Adrenal gland (tissue), 12 donors: ENCODE measurements around the gene FCRL4. TPM values are rescaled to one million over a fixed set of nuclear protein-coding genes. Genes with fewer than 3 reads are reported as not detected.

Source experiments
- DNase-seq, 7 donors: peaks; one replicate each; pipeline ENCODE4 v3.0.0-alpha.2; 2019 to 2020
- H3K27ac ChIP-seq, 5 donors: fragments of 200-600 bp; sonication (generic) in 4 of 5; 1 replicate in 3 of 5; 2 replicates in 2 of 5; pipeline versions ENCODE4 v1.5.1 to v1.8.0; 2016 to 2020; ENCODE audit warnings: mild to moderate bottlenecking in 1 of 5
- H3K27me3 ChIP-seq: fragments of 200-600 bp; 2 replicates; pipeline ENCODE4 v1.8.0; 2021
- H3K36me3 ChIP-seq, 2 donors: fragments of 200-600 bp; replicated peaks in 1 of 2; 1 replicate in 1 of 2; 2 replicates in 1 of 2; pipeline versions ENCODE4 v1.5.1 to v1.8.0; 2018 to 2022
- H3K4me1 ChIP-seq, 2 donors: fragments of 200-600 bp; replicated peaks in 1 of 2; 1 replicate in 1 of 2; 2 replicates in 1 of 2; pipeline versions ENCODE4 v1.5.1 to v1.8.0; 2018 to 2021
- H3K4me3 ChIP-seq, 4 donors: fragments of 200-600 bp; sonication (generic) in 3 of 4; one replicate each; pipeline ENCODE4 v1.5.1; 2016 to 2018
- H3K9me3 ChIP-seq, 3 donors: fragments of 200-600 bp; sonication (generic) in 1 of 3; replicated peaks in 1 of 3; 1 replicate in 2 of 3; 2 replicates in 1 of 3; pipeline versions ENCODE4 v1.5.1 to v1.8.0; 2016 to 2021
- POLR2A ChIP-seq, 2 donors: fragments of 450-650 bp; IDR thresholded peaks; one replicate each; pipeline ENCODE4 v1.6.1; 2017; ENCODE audit warnings: antibody characterized with exemption in 2 of 2, mild to moderate bottlenecking in 2 of 2, moderate library complexity in 1 of 2
- WGBS, 4 donors: extraction: QIAGEN DNeasy Blood & Tissue Kit in 2 of 4; methylation state at CpG; one replicate each; pipeline versions ENCODE4 v1.1.5 to v1.1.7; 2013 to 2017; 5-methylcytosine and 5-hydroxymethylcytosine counted together
- intact Hi-C, 2 donors: fragments of 100-400 bp; cut with DNase I; formaldehyde crosslinking; loops; one replicate each; pipeline versions ENCODE4 v1.14.1 to v1.15.0; 2022 to 2023
- polyA plus RNA-seq, 3 donors: library from polyadenylated mRNA; stranded (reverse); fragments of 200-250 nt in 2 of 3; fragments of 350-450 nt in 1 of 3; fragmentation: Illumina TruSeq in 1 of 3; extraction: RNeasy Lipid Tissue Mini Kit (QIAGEN cat#74804) in 1 of 3; gene quantifications; one replicate each; pipeline ENCODE4 v1.2.3, GENCODE V29; 2013 to 2014
- total RNA-seq, 9 donors: library from RNA; depleted of rRNA in 4 of 9; stranded (reverse); fragments of >200 nt in 4 of 9; fragments of 120-200 nt in 1 of 9; fragmentation: NEBNext Ultra II Directional in 1 of 9; extraction: Animal tissue kit (Norgen Biotek cat#: 25700) in 1 of 9; gene quantifications; one replicate each; pipeline versions ENCODE4 v1.1.0 to v1.2.4, GENCODE V29; 2013 to 2023
- TF ChIP-seq, protein P1 (sequence below), 6 experiments: fragments of 450-650 bp in 4 of 6; fragments of 200-600 bp in 2 of 6; sonication (generic) in 1 of 6; IDR thresholded peaks; 1 replicate in 5 of 6; 2 replicates in 1 of 6; pipeline versions ENCODE4 v1.5.1 to v1.8.0; 2016 to 2021; ENCODE audit warnings: antibody characterized with exemption in 6 of 6, mild to moderate bottlenecking in 2 of 6, moderate library complexity in 1 of 6
- donor health status: healthy with polysubstance abuse.
- donor health status: Bipolar disorder and iron deficiency.
- donor health status: DM: yes; HTN: yes; CAD: no.
- donor health status: DM: no; HTN: no; CAD: no.
- donor health status: DM: no; HTN: no; CAD: no.
- donor health status: DM: yes; HTN: yes; CAD: no.

The FCRL4 gene
- total and polyA plus RNA-seq, 12 donors: not detected

DNA sequence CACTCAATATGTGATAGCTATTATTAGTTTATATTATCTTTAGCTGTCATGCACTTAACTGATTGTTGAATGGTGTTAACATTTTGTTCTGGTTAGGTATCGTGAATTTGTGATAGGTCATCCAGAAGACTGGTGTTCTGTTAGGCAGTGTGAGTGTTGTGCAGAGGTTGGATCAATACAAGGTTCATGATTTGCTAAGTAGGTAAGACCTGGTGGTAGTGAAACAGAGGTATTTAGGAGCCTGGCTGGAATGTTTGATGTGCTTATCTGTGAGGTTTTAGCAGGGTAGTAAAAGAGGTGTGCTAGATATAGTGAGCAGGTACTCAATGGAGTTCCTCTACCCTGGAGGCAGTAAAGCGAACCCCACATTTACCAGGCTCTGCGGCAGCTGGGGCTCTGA, 20.3 kb upstream of the FCRL4 start:
- WGBS, 4 donors: 69 to 84% (median 77%) methylated on average over 3 of the region's 3 CpGs
- TF ChIP-seq, protein P1, sequence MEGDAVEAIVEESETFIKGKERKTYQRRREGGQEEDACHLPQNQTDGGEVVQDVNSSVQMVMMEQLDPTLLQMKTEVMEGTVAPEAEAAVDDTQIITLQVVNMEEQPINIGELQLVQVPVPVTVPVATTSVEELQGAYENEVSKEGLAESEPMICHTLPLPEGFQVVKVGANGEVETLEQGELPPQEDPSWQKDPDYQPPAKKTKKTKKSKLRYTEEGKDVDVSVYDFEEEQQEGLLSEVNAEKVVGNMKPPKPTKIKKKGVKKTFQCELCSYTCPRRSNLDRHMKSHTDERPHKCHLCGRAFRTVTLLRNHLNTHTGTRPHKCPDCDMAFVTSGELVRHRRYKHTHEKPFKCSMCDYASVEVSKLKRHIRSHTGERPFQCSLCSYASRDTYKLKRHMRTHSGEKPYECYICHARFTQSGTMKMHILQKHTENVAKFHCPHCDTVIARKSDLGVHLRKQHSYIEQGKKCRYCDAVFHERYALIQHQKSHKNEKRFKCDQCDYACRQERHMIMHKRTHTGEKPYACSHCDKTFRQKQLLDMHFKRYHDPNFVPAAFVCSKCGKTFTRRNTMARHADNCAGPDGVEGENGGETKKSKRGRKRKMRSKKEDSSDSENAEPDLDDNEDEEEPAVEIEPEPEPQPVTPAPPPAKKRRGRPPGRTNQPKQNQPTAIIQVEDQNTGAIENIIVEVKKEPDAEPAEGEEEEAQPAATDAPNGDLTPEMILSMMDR (IDR thresholded peaks at IDR 0.05): no peak
- TF ChIP-seq POLR2A (IDR thresholded peaks at IDR 0.05): no peak
- H3K4me3 ChIP-seq: no peak overlapping the region
- no peak for DNase-seq
- no peaks in the 10 kb centered on the region for H3K4me1 ChIP-seq
- intact Hi-C loops: no loop called here
- H3K27ac ChIP-seq: no peak overlapping the region
- no peaks in the 10 kb centered on the region for H3K36me3 ChIP-seq
- no peaks in the 10 kb centered on the region for H3K27me3 ChIP-seq
- no peaks in the 10 kb centered on the region for H3K9me3 ChIP-seq

DNA sequence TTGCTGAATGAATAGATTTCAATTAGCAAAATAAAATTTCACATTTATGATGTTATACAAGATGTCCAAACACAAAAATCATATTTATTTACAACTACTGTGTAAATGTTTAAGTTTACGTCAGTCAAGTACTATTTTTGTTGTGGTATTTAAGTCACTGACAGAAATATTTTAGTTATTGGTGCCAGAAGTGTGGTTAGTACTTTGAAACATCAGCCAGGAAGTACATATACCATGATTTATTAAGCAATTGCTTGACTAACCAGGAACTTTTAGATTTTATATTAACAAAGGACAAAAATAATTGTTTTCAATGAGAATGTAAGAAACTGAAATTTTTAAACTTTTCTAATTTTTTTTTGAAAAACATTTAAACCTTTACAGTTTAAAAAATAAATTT, 2.4 kb upstream of the FCRL4 start:
- H3K27me3 ChIP-seq: no peaks in the 10 kb centered on the region
- TF ChIP-seq, protein P1 (IDR thresholded peaks at IDR 0.05): no peak
- TF ChIP-seq POLR2A (IDR thresholded peaks at IDR 0.05): no peak
- H3K4me1 ChIP-seq: no peaks in the 10 kb centered on the region
- no peaks in the 10 kb centered on the region for H3K9me3 ChIP-seq
- no peak overlapping the region for H3K4me3 ChIP-seq
- no peaks in the 10 kb centered on the region for H3K36me3 ChIP-seq
- DNase-seq: no peak
- WGBS, 4 donors: 41 to 57% (median 51%) methylated on average over 1 of the region's 1 CpG
- intact Hi-C loops: no loop called here
- no peak overlapping the region for H3K27ac ChIP-seq

DNA sequence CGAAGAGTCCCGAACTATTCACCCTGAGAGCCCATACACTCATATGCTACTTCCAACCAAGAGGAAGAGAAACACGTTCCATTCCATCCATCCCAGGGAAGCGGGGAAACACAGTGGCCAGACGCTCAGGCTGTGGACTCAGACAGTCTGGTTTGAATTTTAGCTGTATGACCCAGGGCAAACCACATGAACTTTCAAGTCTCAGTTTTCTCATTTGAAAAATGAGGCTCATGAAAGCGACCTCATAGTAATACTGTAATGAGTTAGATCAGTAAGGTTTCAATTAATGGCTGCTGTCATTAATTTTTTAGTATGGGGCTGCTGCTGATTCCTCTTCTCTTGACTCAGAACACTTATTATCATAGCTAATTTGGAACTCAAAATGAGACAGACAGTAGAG, 1.5 kb downstream of the FCRL4 start:
- Histone ChIP-seq H3K27ac (no peak overlapping the region), H3K4me1 (no peaks in the 10 kb centered on the region), H3K36me3 (no peaks in the 10 kb centered on the region), H3K9me3 (no peaks in the 10 kb centered on the region), H3K4me3 (no peak overlapping the region), H3K27me3 (no peaks in the 10 kb centered on the region)
- TF ChIP-seq POLR2A (IDR thresholded peaks at IDR 0.05): no peak
- TF ChIP-seq, protein P1 (IDR thresholded peaks at IDR 0.05): no peak
- WGBS, 4 donors: 70 to 75% (median 74%) methylated on average over 6 of the region's 6 CpGs
- no peak for DNase-seq
- intact Hi-C loops: no loop called here

DNA sequence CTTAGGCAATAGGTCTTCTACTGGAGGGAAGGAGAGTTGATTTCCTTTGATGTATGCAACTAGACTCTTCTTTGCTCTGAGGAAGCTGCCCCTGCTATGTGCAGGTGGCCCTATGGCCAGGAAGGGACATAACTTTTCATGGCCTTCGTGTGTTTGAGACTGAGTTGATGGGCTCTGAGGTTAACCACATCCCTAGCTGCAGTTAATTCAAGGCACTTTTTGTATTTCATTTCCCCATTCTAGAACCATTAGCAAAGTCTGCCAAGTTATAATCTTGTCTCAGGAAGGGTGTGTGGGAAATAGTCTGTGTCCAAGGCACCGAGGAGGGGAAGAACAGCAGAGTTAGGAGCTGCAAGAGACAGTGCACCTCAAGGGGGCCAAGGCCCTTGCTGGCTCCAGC, 2.5 kb downstream of the FCRL4 start:
- Histone ChIP-seq H3K4me1 (no peaks in the 10 kb centered on the region), H3K27me3 (no peaks in the 10 kb centered on the region), H3K4me3 (no peak overlapping the region), H3K36me3 (no peaks in the 10 kb centered on the region), H3K9me3 (no peaks in the 10 kb centered on the region), H3K27ac (no peak overlapping the region)
- 40 to 55% (median 50%) methylated on average over 2 of the region's 2 CpGs for WGBS, 4 donors
- intact Hi-C loops: no loop called here
- TF ChIP-seq, protein P1 (IDR thresholded peaks at IDR 0.05): no peak
- TF ChIP-seq POLR2A (IDR thresholded peaks at IDR 0.05): no peak
- no peak for DNase-seq
